Calu3 (cell line): Measurements from ENCODE around the gene HPN. TPM values are rescaled to one million over a fixed set of nuclear protein-coding genes. Genes with fewer than 3 reads are reported as not detected.

ENCODE experiments used
- BruUV-seq: library from RNA; stranded (reverse); fragments of 400-500 nt; replicated peaks from 2 replicates; lab custom pipeline; 2021; lab: Mats Ljungman, UMichigan
- CTCF ChIA-PET: fragments of 300-600 bp; sonication (Branson Sonifier 250); formaldehyde crosslinking; loops from one replicate; lab custom pipeline; 2022; ENCODE audit warnings: antibody characterized with exemption; lab: Charles Lee
- DNase-seq: peaks from one replicate; pipeline ENCODE4 v3.0.0; 2022
- H3K27ac Mint-ChIP-seq: one replicate; pipeline ENCODE4 v1.8.0; 2022; ENCODE audit warnings: mixed read lengths; ENCODE audit not compliant: unreplicated experiment
- H3K27me3 Mint-ChIP-seq: one replicate; pipeline ENCODE4 v1.8.0; 2022; ENCODE audit warnings: mixed read lengths; ENCODE audit not compliant: unreplicated experiment
- H3K36me3 Mint-ChIP-seq: one replicate; pipeline ENCODE4 v1.8.0; 2022; ENCODE audit warnings: mild to moderate bottlenecking, moderate library complexity, mixed read lengths; ENCODE audit not compliant: insufficient read depth, unreplicated experiment
- H3K4me1 Mint-ChIP-seq: one replicate; pipeline ENCODE4 v1.8.0; 2022; ENCODE audit warnings: mild to moderate bottlenecking, low read depth, mixed read lengths; ENCODE audit not compliant: unreplicated experiment
- H3K4me3 Mint-ChIP-seq: one replicate; pipeline ENCODE4 v1.8.0; 2022; ENCODE audit warnings: mild to moderate bottlenecking, low read depth, moderate library complexity, mixed read lengths; ENCODE audit not compliant: unreplicated experiment
- H3K9me3 Mint-ChIP-seq: one replicate; pipeline ENCODE4 v1.8.0; 2022; ENCODE audit warnings: low read depth, mixed read lengths; ENCODE audit not compliant: unreplicated experiment
- intact Hi-C: fragments of 100-400 bp; cut with micrococcal nuclease; formaldehyde crosslinking; loops from one replicate; pipeline ENCODE4 v1.10.0; 2022; ENCODE audit not compliant: unreplicated experiment
- total RNA-seq: library from RNA; stranded (reverse); gene quantifications from 2 replicates; pipeline ENCODE4 v1.2.3, GENCODE V29; 2022
- TF ChIP-seq, protein P1 (sequence below): fragments of 200-600 bp; IDR thresholded peaks from one replicate; pipeline ENCODE4 v1.8.0; 2022; ENCODE audit warnings: antibody characterized with exemption; ENCODE audit not compliant: unreplicated experiment

The HPN gene
- total RNA-seq, 1 experiment from 2014 or later, result 1.4 TPM

DNA sequence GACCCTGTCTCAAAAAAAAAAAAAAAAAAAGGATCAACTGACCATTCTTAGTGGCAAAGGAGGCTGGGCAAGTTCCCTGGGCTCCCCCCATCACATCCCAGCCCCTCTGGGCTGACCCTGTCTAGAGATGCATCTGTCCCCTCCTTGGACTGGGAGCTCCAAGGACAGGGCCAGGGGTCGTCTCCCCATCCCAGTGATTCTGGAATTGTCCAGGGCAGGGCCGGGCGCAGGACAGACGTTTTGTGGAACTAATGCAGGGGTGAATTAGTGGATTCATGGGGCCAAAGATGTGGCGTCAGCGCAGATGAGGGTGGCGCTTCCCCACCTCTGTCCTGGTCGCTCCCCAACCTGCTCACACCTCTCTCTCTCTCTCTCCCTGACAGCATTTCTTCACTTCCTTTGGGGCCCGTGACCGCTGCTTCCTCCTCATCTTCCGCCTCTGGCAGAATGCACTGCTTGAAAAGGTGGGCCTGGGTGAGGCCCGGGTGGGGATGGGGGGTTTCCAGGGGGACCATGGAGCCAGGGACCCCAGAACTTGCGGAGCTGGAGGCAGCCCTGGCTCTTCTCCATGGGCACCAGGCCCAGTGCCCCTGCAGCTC lies 30.3 kb upstream of the HPN start:
- intact Hi-C loops, result no loop called here
- Mint-ChIP-seq H3K9me3 (no peaks in the 10 kb centered on the region), H3K27me3 (no peaks in the 10 kb centered on the region), H3K4me1 (peaks cover 27% of the 10 kb centered on the region), H3K36me3 (peaks cover 62% of the 10 kb centered on the region), H3K4me3 (no peak overlapping the region), H3K27ac (no peak overlapping the region)
- CTCF ChIA-PET, result interaction anchor here (0.7 kb wide), 2 partner anchors 55 to 763 kb away, joined by 3 to 5 read pairs; no protein-coding TSS in a partner anchor
- DNase-seq, result no peak
- TF ChIP-seq, protein P1, sequence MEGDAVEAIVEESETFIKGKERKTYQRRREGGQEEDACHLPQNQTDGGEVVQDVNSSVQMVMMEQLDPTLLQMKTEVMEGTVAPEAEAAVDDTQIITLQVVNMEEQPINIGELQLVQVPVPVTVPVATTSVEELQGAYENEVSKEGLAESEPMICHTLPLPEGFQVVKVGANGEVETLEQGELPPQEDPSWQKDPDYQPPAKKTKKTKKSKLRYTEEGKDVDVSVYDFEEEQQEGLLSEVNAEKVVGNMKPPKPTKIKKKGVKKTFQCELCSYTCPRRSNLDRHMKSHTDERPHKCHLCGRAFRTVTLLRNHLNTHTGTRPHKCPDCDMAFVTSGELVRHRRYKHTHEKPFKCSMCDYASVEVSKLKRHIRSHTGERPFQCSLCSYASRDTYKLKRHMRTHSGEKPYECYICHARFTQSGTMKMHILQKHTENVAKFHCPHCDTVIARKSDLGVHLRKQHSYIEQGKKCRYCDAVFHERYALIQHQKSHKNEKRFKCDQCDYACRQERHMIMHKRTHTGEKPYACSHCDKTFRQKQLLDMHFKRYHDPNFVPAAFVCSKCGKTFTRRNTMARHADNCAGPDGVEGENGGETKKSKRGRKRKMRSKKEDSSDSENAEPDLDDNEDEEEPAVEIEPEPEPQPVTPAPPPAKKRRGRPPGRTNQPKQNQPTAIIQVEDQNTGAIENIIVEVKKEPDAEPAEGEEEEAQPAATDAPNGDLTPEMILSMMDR, result no peak
- no TSS peak for BruUV-seq

DNA sequence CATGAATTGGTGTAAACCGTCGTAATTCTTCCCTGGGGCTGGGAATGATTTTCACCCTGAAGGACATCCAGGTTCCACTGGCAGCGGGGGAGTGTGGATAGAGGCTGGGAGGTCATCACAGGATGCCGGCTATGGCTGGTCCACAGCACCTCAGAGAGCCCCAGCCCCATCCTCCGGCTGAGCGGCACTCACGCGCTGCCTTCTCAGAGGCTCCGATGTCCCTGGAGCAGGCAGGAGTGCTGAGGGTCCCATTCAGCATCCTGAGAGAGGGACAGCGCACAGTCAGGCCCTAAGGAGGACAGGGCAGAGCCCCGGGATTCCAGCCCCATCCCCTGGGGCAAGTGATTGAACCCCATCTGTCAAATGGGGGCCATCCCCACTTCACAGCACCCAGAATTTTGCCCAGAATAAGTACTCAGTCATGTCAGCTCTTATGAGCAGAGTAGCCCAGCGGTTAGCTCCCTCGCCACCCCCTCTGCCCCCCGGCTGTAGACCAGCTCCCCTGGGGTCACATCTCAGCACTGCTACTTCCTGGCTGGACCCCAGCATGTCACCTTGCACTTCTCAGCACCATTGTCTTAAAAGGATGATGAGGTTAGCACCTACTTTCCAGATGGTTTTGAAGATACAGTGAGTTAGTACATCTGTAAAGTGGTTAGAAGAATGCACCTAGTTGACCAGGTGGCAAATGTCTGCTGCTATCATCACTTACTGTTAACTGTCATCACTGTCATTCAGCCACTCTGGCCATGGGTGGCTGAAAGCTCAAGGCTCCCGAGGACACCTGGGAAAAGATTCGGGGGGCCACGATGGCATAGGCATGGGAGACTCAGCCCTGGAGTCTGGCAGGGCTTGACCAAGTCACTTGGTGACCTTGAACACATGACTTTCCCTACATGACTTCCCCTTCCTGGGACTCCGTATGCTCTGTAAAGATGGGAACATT lies 29.5 kb upstream of the HPN start:
- CTCF ChIA-PET, result interaction anchor here (1.0 to 2.0 kb wide), 3 partner anchors 9 to 17 kb away, joined by 3 to 5 read pairs (median 4); no protein-coding TSS in a partner anchor
- TF ChIP-seq, protein P1, result no peak
- Mint-ChIP-seq H3K27ac (peak overlapping the region; percentile 45), H3K4me1 (peaks cover 19% of the 10 kb centered on the region), H3K9me3 (no peaks in the 10 kb centered on the region), H3K27me3 (no peaks in the 10 kb centered on the region), H3K36me3 (peaks cover 61% of the 10 kb centered on the region), H3K4me3 (no peak overlapping the region)
- intact Hi-C loops, result no loop called here
- no TSS peak for BruUV-seq
- no peak for DNase-seq

DNA sequence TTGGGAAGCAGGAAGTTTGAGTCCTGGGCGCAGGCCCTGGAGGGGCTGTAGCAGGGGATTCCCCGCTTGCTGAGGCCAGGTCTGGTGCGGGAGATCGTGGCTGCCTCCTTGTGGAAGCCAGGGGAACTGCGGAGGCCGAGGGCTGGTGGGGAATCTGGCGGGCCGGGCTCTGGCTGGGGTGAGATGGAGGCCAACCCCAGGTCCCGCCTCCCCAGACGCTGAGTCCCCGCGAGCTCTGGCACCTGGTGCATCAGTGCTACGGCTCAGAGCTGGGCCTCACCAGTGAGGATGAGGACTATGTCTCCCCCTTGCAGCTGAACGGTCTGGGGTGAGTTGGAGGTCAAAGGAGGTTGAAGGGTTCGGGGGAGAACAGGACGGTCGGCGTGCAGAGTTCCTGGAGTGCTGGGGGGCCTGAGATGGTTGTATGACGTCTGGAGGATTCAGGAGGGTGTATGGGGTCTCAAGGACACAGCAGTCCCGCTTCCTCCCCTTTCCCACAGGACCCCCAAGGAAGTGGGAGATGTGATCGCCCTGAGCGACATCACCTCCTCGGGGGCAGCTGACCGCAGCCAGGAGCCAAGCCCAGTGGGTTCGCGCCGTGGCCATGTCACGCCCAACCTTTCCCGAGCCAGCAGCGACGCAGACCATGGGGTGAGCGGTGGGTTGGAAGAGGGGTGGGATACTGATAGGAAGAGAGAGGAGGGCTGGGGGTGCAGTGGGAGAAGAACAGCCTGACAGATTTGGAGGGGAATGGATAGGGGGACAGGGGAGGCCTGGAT lies 28.3 kb upstream of the HPN start:
- peaks cover 63% of the 10 kb centered on the region for H3K36me3 Mint-ChIP-seq
- no TSS peak for BruUV-seq
- H3K27ac Mint-ChIP-seq, result peak overlapping the region; percentile 45
- intact Hi-C loops, result loop anchor here (1.0 kb wide), 1 partner anchor 40 kb away; no protein-coding TSS in a partner anchor
- H3K4me3 Mint-ChIP-seq, result peak overlapping the region; percentile 26
- peak; percentile 86 for DNase-seq
- TF ChIP-seq, protein P1, result peak; percentile 98
- H3K4me1 Mint-ChIP-seq, result peaks cover 14% of the 10 kb centered on the region
- H3K27me3 Mint-ChIP-seq, result no peaks in the 10 kb centered on the region
- CTCF ChIA-PET, result interaction anchor here (1.0 to 2.0 kb wide), 4 partner anchors 10 to 38 kb away, joined by 3 to 5 read pairs (median 4); no protein-coding TSS in a partner anchor
- no peaks in the 10 kb centered on the region for H3K9me3 Mint-ChIP-seq
